NCI-H226 (cell line): ENCODE data around the gene VSIG10L2.
"Not testable (repeated sequence)": the region's sequence is repeated elsewhere in the genome, so short reads cannot be mapped to it uniquely, and the experiment has no call there.

ENCODE experiments used
- DNase-seq: peaks from one replicate; pipeline ENCODE4 v3.0.0-alpha.2; 2015

VSIG10L2 gene

GRCh38 chr11:125945797-125946520 lies at the start of gene VSIG10L2:
VSIG10L2 (plus strand) TSS chr11:125946044; CDS start chr11:125946056, 12 bp downstream.
- no peak for DNase-seq

GRCh38 chr11:125901872-125902271 lies 44.0 kb upstream of the VSIG10L2 start:
- no peak for DNase-seq

DNA sequence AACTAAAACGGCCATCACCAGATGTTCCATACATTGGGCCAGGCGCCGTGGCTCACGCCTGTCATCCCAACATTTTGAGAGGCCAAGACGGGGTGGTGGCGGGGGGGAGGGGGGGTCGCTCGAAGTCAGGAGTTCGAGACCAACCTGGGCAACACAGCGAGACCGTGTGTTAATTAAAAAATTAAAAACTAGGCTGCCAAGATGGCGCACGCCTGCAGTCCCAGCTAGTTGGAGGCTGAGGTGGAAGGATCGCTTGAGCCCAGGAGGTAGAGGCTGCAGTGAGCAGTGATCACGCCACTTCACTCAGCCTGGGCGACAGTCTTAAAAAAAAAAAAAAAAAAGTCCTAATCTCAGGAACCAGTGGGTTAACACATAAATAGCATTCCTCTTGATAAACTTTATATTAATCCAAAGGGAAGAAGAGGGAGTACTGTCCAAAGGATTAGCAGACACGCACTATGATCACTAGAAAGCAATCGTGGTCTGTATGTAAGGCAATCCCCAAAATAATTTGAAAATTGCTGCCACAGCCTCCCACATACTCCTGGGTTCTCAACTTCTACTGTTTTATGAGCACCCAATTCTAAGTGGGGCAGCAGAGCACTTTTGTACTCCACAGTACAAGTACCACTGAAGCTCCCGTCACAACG lies 43.4 kb upstream of the VSIG10L2 start:
- no peak for DNase-seq

GRCh38 chr11:125902927-125903710 lies 42.7 kb upstream of the VSIG10L2 start, which contains the start of gene PUS3:
PUS3 (minus strand) TSS chr11:125903206; CDS start chr11:125896284, 6,922 bp downstream.
- peak; percentile 74 for DNase-seq

DNA sequence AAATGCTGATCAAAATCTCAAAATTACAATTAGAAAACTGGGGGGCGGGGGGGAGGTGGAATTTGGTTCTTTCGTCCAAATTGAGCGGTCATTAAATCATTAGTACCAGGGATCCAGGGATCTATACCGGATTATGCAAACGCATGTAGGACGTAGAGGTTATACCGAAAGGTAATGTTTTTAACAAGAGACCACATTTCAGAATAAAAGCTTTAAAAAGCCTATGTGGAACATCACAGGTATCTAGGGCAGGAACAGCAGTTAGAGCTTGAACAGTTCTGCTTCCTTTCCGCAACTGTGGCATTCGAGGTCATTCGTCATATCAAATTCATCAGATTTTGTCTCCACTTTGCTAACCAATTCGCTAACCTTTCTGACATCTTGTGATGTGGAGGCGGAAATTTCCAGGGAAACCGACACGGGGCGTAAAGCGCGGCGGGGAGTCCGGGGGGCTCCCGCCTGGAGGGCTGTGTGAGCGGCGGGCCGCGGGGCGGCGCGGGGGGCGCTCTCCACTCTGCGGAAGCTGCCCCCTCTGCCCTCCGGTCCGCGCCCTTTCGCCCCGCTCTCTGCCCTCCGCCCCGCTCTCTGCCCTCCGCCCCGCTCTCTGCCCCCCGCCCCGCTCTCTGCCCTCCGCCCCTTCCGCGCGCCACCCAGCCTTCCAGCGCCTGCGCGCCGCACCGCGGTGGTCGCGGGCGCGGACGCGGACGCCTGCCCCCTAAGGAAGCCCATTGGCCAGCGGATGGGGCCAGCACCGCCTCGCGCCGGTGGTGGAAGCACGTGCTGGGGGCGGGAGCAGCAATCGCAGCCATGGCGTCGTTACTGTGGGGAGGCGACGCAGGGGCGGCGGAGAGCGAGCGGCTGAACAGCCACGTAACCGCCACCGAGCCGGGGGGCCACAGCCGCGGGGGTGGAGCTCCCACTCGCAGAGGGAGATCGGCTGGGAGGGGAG lies 41.9 kb upstream of the VSIG10L2 start, which contains the start of gene DDX25:
Gene DDX25, plus strand, starts transcription at position 798 of the 949 bp plus-strand sequence. Its CDS starts 10 bp downstream, at position 808.
- DNase-seq = no peak

- no peak for DNase-seq
These were observed 41.2 kb upstream of the VSIG10L2 start for GRCh38 chr11:125904678-125905077.

GRCh38 chr11:125910226-125910849 lies 35.5 kb upstream of the VSIG10L2 start:
- DNase-seq = no peak

DNA sequence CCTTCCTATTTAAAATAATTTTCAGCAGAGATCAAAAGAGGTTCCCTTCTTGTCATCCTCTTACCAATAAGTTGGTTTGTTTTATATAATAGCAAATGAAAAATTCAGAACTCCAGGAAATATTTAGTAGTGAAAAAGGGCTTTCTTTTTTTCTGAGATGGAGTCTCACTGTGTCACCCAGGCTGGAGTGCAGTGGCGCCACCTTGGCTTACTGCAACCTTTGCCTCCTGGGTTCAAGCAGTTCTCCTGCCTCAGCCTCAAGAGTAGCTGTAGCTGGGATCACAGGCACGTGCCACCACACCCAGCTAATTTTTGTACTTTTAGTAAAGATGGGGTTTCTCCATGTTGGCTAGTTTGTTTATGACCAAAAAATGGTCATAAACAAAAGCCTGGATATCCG lies 31.2 kb upstream of the VSIG10L2 start:
- not testable (repeated sequence) for DNase-seq

GRCh38 chr11:125916683-125917347 lies 29.0 kb upstream of the VSIG10L2 start:
- no peak for DNase-seq

GRCh38 chr11:125918140-125918840 lies 27.6 kb upstream of the VSIG10L2 start:
- DNase-seq = no peak

- DNase-seq = no peak
These were observed 24.8 kb upstream of the VSIG10L2 start for GRCh38 chr11:125921042-125921441.

DNA sequence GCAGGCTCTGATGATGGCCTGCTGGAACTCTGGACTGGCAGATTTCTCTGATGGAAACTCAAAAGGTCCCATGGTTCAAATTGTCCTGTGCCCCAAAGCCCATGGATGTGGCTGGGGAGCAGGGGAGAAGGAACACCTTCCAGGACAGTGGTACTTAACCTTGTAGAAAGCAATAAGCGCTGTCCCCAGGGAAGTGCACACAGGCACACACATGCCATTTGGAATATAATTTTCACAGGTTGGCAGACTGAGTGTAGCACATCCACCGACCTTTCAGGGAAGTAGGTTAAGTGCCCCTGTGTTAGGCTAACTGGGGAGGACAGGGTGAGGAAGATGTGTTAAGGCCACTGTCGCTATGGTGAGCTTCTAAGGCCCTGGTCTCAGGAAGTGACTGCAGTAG lies 23.7 kb upstream of the VSIG10L2 start:
- no peak for DNase-seq

DNA sequence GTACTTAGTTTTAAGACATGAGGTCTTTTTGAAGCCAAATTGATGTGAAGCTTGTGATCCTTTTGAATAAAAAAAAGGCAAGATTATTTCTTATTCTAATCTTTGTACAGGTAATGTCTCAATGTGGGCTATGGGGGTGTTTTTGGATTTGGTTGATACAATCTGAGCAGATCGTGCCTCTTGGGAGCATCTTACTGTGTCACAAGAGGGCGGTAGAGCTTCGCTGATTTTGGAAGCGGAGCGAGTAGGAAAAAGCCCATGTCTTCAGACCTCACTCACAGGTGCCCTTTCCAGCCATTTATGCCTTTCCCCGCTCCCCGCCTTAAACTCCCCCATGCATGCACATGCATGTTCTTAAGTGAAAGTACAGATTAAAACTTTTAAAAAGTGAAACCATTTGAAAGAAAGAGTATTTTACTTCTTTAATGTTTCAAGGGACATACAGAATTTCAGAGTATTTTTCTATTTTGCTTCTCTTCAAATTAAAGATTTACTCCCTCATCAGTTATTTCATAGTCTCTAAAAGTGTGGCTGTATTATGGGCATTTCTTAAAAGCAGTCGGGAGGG lies 22.7 kb upstream of the VSIG10L2 start:
- peak; percentile 44 for DNase-seq

- no peak for DNase-seq
These were observed 22.2 kb upstream of the VSIG10L2 start for GRCh38 chr11:125923633-125924032.

- DNase-seq = no peak
These were observed 21.3 kb upstream of the VSIG10L2 start for GRCh38 chr11:125924384-125925007.

DNA sequence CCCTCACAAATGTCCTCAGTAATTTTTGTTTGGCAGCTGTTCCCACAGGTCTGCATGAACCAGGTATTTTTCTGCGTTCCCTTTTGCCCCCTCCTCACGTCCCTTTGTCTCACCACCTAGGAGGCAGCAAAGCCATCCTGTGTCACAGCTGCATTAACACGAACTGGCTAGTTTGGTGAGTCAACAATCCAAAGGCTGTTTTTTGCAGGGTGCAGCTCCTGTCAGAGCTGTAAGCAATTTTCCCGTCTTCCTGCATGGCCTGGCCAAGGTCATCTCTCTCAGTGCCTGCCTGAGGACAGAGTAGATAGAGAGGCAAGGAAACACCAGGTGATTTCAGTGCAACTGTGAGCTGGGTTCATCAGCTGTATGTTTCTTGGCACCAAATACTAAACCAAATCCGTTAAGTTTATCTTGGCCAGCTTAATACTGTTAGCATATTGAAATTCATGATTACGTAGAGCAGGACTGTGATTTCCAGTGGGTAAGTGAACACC lies 20.6 kb upstream of the VSIG10L2 start:
- DNase-seq = no peak

GRCh38 chr11:125925804-125926203 lies 20.0 kb upstream of the VSIG10L2 start:
- no peak for DNase-seq

GRCh38 chr11:125926682-125927081 lies 19.2 kb upstream of the VSIG10L2 start:
- no peak for DNase-seq

- peak; percentile 4 for DNase-seq
These were observed 16.3 kb upstream of the VSIG10L2 start for GRCh38 chr11:125929445-125930075.
